Measurements from ENCODE around the gene TOGARAM2.

GRCh38 chr2:29023188-29023587 is 42.1 kb downstream of the TOGARAM2 start:
- TF ChIP-seq ZNF782 (CRISPR knock-in tag; IDR thresholded peaks at IDR 0.05; ENCODE audit: borderline replicate concordance) (no peak), SP1 (IDR thresholded peaks at IDR 0.05) (no peak), SP1 (CRISPR knock-in tag; IDR thresholded peaks at IDR 0.05) (no peak), ARNT (IDR thresholded peaks at IDR 0.05) (no peak), CTCF (CRISPR knock-in tag; IDR thresholded peaks at IDR 0.05) (no peak), KLF9 (CRISPR knock-in tag; IDR thresholded peaks at IDR 0.05; ENCODE audit: low read depth) (no peak), TP53 (CRISPR knock-in tag; conservative IDR thresholded peaks at IDR 0.05) (no peak), JDP2 (CRISPR knock-in tag; IDR thresholded peaks at IDR 0.05; ENCODE audit: borderline replicate concordance) (no peak), ZEB1 (IDR thresholded peaks at IDR 0.05; ENCODE audit: insufficient replicate concordance, low read depth) (no peak), E2F1 (CRISPR knock-in tag; IDR thresholded peaks at IDR 0.05) (no peak), FLYWCH1 (CRISPR knock-in tag; IDR thresholded peaks at IDR 0.05) (no peak)

Data from HepG2 (cell line).